DOHH2 (cell line): ENCODE data around the gene WDR27.

Experiments
- H3F3A ChIP-seq: fragments of 200-600 bp; sonication (generic), shearing (Covaris generic); 2 replicates; pipeline ENCODE4 v1.6.0; 2016; ENCODE audit warnings: antibody characterized with exemption, mild to moderate bottlenecking; ENCODE audit not compliant: control insufficient read depth, insufficient read depth
- H3K27ac ChIP-seq: fragments of 200-600 bp; sonication (generic); 2 replicates; pipeline ENCODE4 v1.5.1; 2014; ENCODE audit warnings: low read depth, mild to moderate bottlenecking, low read length, moderate library complexity
- H3K27me3 ChIP-seq: fragments of 200-600 bp; sonication (generic); 2 replicates; pipeline ENCODE4 v1.6.1; 2014; ENCODE audit warnings: mild to moderate bottlenecking, low read length, mixed read lengths; ENCODE audit not compliant: control insufficient read depth
- H3K36me3 ChIP-seq: fragments of 200-600 bp; sonication (generic); 2 replicates; pipeline ENCODE4 v1.6.1; 2014; ENCODE audit warnings: mild to moderate bottlenecking, low read length, moderate library complexity, mixed read lengths; ENCODE audit not compliant: control insufficient read depth
- H3K4me1 ChIP-seq: fragments of 200-600 bp; sonication (generic); 2 replicates; pipeline ENCODE4 v1.6.1; 2014; ENCODE audit warnings: mild to moderate bottlenecking, low read length, mixed read lengths; ENCODE audit not compliant: control insufficient read depth
- H3K4me2 ChIP-seq: fragments of 200-600 bp; sonication (generic); 2 replicates; pipeline ENCODE4 v1.6.0; 2014; ENCODE audit warnings: mild to moderate bottlenecking, low read length, moderate library complexity
- H3K4me3 ChIP-seq: fragments of 200-600 bp; sonication (generic); 2 replicates; pipeline ENCODE4 v1.5.1; 2014; ENCODE audit warnings: mild to moderate bottlenecking, low read length, mixed read lengths
- H3K79me2 ChIP-seq: fragments of 200-600 bp; sonication (generic); 2 replicates; pipeline ENCODE4 v1.6.1; 2014; ENCODE audit warnings: mild to moderate bottlenecking, low read length, mixed read lengths; ENCODE audit not compliant: control insufficient read depth
- H3K9me2 ChIP-seq: fragments of 200-600 bp; sonication (generic); replicated peaks from 2 replicates; pipeline ENCODE4 v1.6.1; 2014; ENCODE audit warnings: mild to moderate bottlenecking, low read length, mixed read lengths; ENCODE audit not compliant: control insufficient read depth
- H3K9me3 ChIP-seq: fragments of 200-600 bp; sonication (generic); 2 replicates; pipeline ENCODE4 v1.6.1; 2014; ENCODE audit warnings: antibody characterized with exemption, low read length, mixed read lengths; ENCODE audit not compliant: control insufficient read depth, insufficient read depth
- H4K20me1 ChIP-seq: fragments of 200-600 bp; sonication (generic); 2 replicates; pipeline ENCODE4 v1.6.0; 2014; ENCODE audit warnings: low read depth, mild to moderate bottlenecking, antibody characterized with exemption, low read length, moderate library complexity; ENCODE audit not compliant: control insufficient read depth, insufficient read depth
- EZH2phosphoT487 ChIP-seq: fragments of 200-600 bp; sonication (generic); IDR thresholded peaks from 2 replicates; pipeline ENCODE4 v1.6.1; 2017; ENCODE audit warnings: borderline replicate concordance, mild to moderate bottlenecking, antibody characterized with exemption, low read length, moderate library complexity, mixed read lengths
- TF ChIP-seq, protein P1 (sequence below): fragments of 200-600 bp; sonication (generic); IDR thresholded peaks from one replicate; pipeline ENCODE4 v1.5.1; 2014; ENCODE audit warnings: antibody characterized with exemption, mild to moderate bottlenecking, low read depth, low read length; ENCODE audit not compliant: poor library complexity, severe bottlenecking

WDR27 gene

DNA sequence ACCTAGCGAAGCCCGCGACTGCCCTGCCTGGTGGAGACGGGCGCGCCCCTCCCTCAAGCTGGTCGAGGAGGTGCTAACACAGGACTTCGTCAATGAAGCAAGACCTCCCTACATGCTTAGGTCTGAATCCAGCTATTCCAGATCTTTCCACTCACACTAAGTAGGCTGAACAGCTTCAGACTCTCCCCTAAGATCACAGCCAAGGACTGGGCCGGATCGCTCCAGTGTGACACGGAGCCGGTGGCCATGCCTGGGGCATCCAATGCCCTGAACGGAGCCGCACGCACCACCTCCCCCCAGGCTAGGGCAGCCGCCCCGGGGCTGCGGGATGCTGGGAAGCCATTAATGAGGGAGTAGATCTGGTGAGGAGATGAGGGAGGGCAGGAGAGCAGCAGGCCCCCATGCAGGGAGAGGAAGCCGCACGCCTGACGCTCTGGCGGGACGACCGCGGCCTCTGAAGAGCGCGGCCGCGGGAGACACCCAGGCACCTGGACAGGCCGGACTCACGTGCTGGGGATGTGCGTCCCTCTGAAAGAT is 200.0 kb downstream of the WDR27 start:
- Histone ChIP-seq H3K9me3 (no peaks in the 10 kb centered on the region), H3K27ac (no peak overlapping the region), H3K36me3 (no peaks in the 10 kb centered on the region), H3K79me2 (no peaks in the 10 kb centered on the region), H3K27me3 (no peaks in the 10 kb centered on the region), H3K4me2 (no peak overlapping the region), H3K9me2 (no peaks in the 10 kb centered on the region), H3F3A (no peaks in the 10 kb centered on the region), H4K20me1 (no peaks in the 10 kb centered on the region), H3K4me1 (no peaks in the 10 kb centered on the region), H3K4me3 (no peak overlapping the region)
- no peak for TF ChIP-seq EZH2phosphoT487
- TF ChIP-seq, protein P1, sequence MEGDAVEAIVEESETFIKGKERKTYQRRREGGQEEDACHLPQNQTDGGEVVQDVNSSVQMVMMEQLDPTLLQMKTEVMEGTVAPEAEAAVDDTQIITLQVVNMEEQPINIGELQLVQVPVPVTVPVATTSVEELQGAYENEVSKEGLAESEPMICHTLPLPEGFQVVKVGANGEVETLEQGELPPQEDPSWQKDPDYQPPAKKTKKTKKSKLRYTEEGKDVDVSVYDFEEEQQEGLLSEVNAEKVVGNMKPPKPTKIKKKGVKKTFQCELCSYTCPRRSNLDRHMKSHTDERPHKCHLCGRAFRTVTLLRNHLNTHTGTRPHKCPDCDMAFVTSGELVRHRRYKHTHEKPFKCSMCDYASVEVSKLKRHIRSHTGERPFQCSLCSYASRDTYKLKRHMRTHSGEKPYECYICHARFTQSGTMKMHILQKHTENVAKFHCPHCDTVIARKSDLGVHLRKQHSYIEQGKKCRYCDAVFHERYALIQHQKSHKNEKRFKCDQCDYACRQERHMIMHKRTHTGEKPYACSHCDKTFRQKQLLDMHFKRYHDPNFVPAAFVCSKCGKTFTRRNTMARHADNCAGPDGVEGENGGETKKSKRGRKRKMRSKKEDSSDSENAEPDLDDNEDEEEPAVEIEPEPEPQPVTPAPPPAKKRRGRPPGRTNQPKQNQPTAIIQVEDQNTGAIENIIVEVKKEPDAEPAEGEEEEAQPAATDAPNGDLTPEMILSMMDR = no peak

DNA sequence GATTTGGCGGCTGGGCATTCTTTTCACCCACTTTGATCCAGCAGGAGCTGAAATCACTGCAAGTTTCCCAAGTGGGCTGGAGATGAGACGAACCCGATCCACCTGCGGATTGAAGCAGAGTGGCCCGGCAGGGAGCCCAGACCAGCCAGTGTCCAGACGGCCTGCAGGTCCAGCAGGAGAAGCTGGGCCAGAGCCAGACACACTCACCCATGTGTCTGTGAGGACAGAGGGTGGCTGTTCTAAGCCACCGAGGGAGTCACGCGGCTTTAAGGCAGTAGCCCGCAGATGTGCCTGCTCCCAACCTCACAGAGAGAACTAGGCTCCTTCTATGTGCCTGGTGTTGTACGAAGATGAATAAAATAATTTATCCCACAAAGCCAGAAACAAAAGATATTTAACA is 200.7 kb downstream of the WDR27 start:
- H3K79me2 ChIP-seq = no peaks in the 10 kb centered on the region
- no peak for TF ChIP-seq EZH2phosphoT487
- TF ChIP-seq, protein P1 = no peak
- no peaks in the 10 kb centered on the region for H3K36me3 ChIP-seq
- H3K4me2 ChIP-seq = no peak overlapping the region
- no peaks in the 10 kb centered on the region for H3K9me2 ChIP-seq
- no peaks in the 10 kb centered on the region for H3K4me1 ChIP-seq
- H3K4me3 ChIP-seq = no peak overlapping the region
- no peaks in the 10 kb centered on the region for H3K9me3 ChIP-seq
- H3F3A ChIP-seq = no peaks in the 10 kb centered on the region
- no peaks in the 10 kb centered on the region for H4K20me1 ChIP-seq
- H3K27me3 ChIP-seq = no peaks in the 10 kb centered on the region
- no peak overlapping the region for H3K27ac ChIP-seq

DNA sequence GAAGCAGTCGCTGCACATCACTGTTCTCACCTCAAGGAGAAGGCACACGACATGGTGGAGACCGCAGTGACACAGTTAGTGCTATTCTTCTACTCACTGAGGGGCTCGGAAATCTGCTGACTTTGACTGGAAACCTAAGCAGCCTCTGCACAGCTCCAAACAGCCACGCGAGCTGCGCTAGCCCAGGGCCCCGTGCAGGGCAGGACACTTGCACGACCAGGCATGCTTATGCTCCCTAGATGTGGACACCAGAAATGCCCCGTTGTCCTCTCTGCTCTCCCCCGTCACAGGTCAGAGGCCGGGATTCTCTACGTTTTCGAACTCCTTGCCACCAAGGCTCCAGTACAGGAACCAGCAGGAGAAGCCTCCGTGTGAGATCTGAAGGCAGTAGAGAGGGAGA is 201.1 kb downstream of the WDR27 start:
- Histone ChIP-seq H3K79me2 (no peaks in the 10 kb centered on the region), H3K4me2 (no peak overlapping the region), H3K9me3 (no peaks in the 10 kb centered on the region), H3K9me2 (no peaks in the 10 kb centered on the region), H3K4me1 (no peaks in the 10 kb centered on the region), H3K27ac (no peak overlapping the region), H3K27me3 (no peaks in the 10 kb centered on the region), H3K36me3 (no peaks in the 10 kb centered on the region), H4K20me1 (no peaks in the 10 kb centered on the region), H3K4me3 (no peak overlapping the region), H3F3A (no peaks in the 10 kb centered on the region)
- TF ChIP-seq, protein P1 = no peak
- TF ChIP-seq EZH2phosphoT487 = no peak
